ENCODE measurements around the gene TMEM60. TPM values are rescaled to one million over a fixed set of nuclear protein-coding genes. Genes with fewer than 3 reads are reported as not detected.

The TMEM60 gene
- polyA plus RNA-seq, 1 donor (not counting 4 experiments of a cell fraction or from before 2014, with no cell fraction given): 27.5 TPM

DNA sequence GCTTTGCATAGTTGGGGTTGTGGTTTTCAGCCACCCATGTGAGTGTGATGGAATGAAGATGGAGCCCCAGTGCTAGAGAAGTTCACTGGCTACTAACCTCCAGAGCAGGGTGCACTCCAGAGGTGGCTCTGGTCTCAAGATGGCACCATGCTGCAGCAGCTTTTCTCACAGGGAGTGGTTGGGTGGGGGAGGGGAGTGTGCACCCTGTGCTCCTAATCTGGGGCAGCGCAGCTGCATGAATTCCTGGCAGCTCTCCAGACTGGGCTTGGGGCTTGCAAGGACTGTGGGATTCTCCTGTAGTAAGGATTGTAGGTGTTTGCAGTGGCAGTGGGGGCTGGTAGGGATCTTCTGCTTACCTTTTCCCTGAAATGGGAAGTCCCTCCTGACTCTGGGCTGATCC is 24.0 kb upstream of the TMEM60 start:
- TF ChIP-seq EZH2 (IDR thresholded peaks at IDR 0.05; ENCODE audit: low read length): no peak
- TF ChIP-seq, protein P1, sequence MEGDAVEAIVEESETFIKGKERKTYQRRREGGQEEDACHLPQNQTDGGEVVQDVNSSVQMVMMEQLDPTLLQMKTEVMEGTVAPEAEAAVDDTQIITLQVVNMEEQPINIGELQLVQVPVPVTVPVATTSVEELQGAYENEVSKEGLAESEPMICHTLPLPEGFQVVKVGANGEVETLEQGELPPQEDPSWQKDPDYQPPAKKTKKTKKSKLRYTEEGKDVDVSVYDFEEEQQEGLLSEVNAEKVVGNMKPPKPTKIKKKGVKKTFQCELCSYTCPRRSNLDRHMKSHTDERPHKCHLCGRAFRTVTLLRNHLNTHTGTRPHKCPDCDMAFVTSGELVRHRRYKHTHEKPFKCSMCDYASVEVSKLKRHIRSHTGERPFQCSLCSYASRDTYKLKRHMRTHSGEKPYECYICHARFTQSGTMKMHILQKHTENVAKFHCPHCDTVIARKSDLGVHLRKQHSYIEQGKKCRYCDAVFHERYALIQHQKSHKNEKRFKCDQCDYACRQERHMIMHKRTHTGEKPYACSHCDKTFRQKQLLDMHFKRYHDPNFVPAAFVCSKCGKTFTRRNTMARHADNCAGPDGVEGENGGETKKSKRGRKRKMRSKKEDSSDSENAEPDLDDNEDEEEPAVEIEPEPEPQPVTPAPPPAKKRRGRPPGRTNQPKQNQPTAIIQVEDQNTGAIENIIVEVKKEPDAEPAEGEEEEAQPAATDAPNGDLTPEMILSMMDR (optimal IDR thresholded peaks at IDR 0.05 in 1 of 3, IDR thresholded peaks at IDR 0.05 in 1 of 3, conservative IDR thresholded peaks at IDR 0.05 in 1 of 3; ENCODE audit: extremely low read depth in 1 of 3, insufficient read depth in 2 of 3, low read length in 3 of 3): no peak
- no peaks in the 10 kb centered on the region for H3K9me1 ChIP-seq (ENCODE audit: control insufficient read depth, extremely low read depth, insufficient read depth, low read length)
- H3K79me2 ChIP-seq (ENCODE audit: control insufficient read depth, insufficient read depth, low read length): peaks cover 23% of the 10 kb centered on the region
- dilution Hi-C loops (cut with MboI; ENCODE audit: extremely low pct_ligation_motif_present, low sequenced_read_pairs): no loop called here
- H4K20me1 ChIP-seq (ENCODE audit: control insufficient read depth, extremely low read depth, insufficient read depth, low read length): no peaks in the 10 kb centered on the region
- H3K4me3 ChIP-seq (ENCODE audit: control insufficient read depth in 2 of 3, extremely low read depth in 1 of 3, insufficient read depth in 2 of 3, low read depth in 1 of 3, low read length in 3 of 3): no peak overlapping the region
- no peak overlapping the region for H3K4me2 ChIP-seq (ENCODE audit: control insufficient read depth, extremely low read depth, insufficient read depth, low read depth, low read length)
- no peak overlapping the region for H3K9ac ChIP-seq (ENCODE audit: control insufficient read depth, extremely low read depth, insufficient read depth, low read length)
- H3K4me1 ChIP-seq (ENCODE audit: control insufficient read depth, extremely low read depth, insufficient read depth, low read length): no peaks in the 10 kb centered on the region
- no peaks in the 10 kb centered on the region for H3K27me3 ChIP-seq (ENCODE audit: control insufficient read depth, extremely low read depth, insufficient read depth, low read length)
- no peak for FAIRE-seq
- no peak overlapping the region for H2AFZ ChIP-seq (ENCODE audit: control insufficient read depth, low read length)
- no peak for DNase-seq (ENCODE audit: low read depth, low spot score)
- no peaks in the 10 kb centered on the region for H3K36me3 ChIP-seq (ENCODE audit: control insufficient read depth in 2 of 2, extremely low read depth in 1 of 2, insufficient read depth in 2 of 2, low read length in 2 of 2)
- no peak overlapping the region for H3K27ac ChIP-seq (ENCODE audit: control insufficient read depth, insufficient read depth, low read length)
- peaks cover 7% of the 10 kb centered on the region for H3K9me3 ChIP-seq (ENCODE audit: control insufficient read depth, low read depth, low read length)

DNA sequence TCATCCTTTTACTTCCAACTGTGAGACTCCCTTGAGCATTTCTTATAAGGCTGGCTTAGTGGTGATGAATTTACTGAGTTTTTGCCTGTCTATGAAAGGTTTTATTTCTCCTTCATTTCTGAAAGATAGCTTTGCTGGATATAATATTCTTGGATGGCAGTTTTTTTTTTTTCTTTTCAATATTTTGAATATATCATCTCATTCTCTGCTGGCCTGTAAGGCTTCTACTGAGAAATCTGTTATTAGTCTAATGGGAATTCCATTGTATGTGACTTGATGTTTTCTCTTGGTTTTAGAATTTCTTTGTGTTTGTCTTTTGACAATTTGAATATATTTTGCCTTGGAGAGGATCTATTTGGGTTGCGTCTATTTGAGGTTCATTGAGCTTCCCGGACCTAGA is 22.7 kb upstream of the TMEM60 start:
- Histone ChIP-seq H3K36me3 (ENCODE audit: control insufficient read depth in 2 of 2, extremely low read depth in 1 of 2, insufficient read depth in 2 of 2, low read length in 2 of 2) (no peaks in the 10 kb centered on the region), H3K4me3 (ENCODE audit: control insufficient read depth in 2 of 3, extremely low read depth in 1 of 3, insufficient read depth in 2 of 3, low read depth in 1 of 3, low read length in 3 of 3) (no peak overlapping the region), H3K27ac (ENCODE audit: control insufficient read depth, insufficient read depth, low read length) (no peak overlapping the region), H3K9ac (ENCODE audit: control insufficient read depth, extremely low read depth, insufficient read depth, low read length) (no peak overlapping the region), H4K20me1 (ENCODE audit: control insufficient read depth, extremely low read depth, insufficient read depth, low read length) (no peaks in the 10 kb centered on the region), H3K9me3 (ENCODE audit: control insufficient read depth, low read depth, low read length) (peaks cover 7% of the 10 kb centered on the region), H3K4me1 (ENCODE audit: control insufficient read depth, extremely low read depth, insufficient read depth, low read length) (no peaks in the 10 kb centered on the region), H2AFZ (ENCODE audit: control insufficient read depth, low read length) (no peak overlapping the region), H3K27me3 (ENCODE audit: control insufficient read depth, extremely low read depth, insufficient read depth, low read length) (no peaks in the 10 kb centered on the region), H3K9me1 (ENCODE audit: control insufficient read depth, extremely low read depth, insufficient read depth, low read length) (no peaks in the 10 kb centered on the region), H3K79me2 (ENCODE audit: control insufficient read depth, insufficient read depth, low read length) (peaks cover 23% of the 10 kb centered on the region), H3K4me2 (ENCODE audit: control insufficient read depth, extremely low read depth, insufficient read depth, low read depth, low read length) (no peak overlapping the region)
- no peak for DNase-seq (ENCODE audit: low read depth, low spot score)
- TF ChIP-seq, protein P1 (optimal IDR thresholded peaks at IDR 0.05 in 1 of 3, IDR thresholded peaks at IDR 0.05 in 1 of 3, conservative IDR thresholded peaks at IDR 0.05 in 1 of 3; ENCODE audit: extremely low read depth in 1 of 3, insufficient read depth in 2 of 3, low read length in 3 of 3): no peak
- TF ChIP-seq EZH2 (IDR thresholded peaks at IDR 0.05; ENCODE audit: low read length): no peak
- dilution Hi-C loops (cut with MboI; ENCODE audit: extremely low pct_ligation_motif_present, low sequenced_read_pairs): no loop called here
- FAIRE-seq: no peak
